Loucy (cell line): Measurements from ENCODE around the gene C15orf40.
"Not testable (repeated sequence)": the region's sequence is repeated elsewhere in the genome, so short reads cannot be mapped to it uniquely, and the experiment has no call there.

ENCODE experiments used
- H2AFZ ChIP-seq: fragments of 200-600 bp; sonication (generic); 2 replicates; pipeline ENCODE4 v1.6.0; 2016; ENCODE audit warnings: antibody characterized with exemption, mild to moderate bottlenecking, low read length, moderate library complexity
- H3F3A ChIP-seq: fragments of 200-600 bp; 2 replicates; pipeline ENCODE4 v1.6.0; 2016; ENCODE audit warnings: antibody characterized with exemption, low read depth, mild to moderate bottlenecking
- H3K27me3 ChIP-seq: fragments of 200-600 bp; sonication (generic); 2 replicates; pipeline ENCODE4 v1.6.1; 2014; ENCODE audit warnings: low read length, mild to moderate bottlenecking; ENCODE audit not compliant: insufficient read depth, poor library complexity, severe bottlenecking
- H3K36me3 ChIP-seq: fragments of 200-600 bp; sonication (generic); 2 replicates; pipeline ENCODE4 v1.6.1; 2016; ENCODE audit warnings: low read length; ENCODE audit not compliant: insufficient read depth
- H3K4me1 ChIP-seq: fragments of 200-600 bp; sonication (generic); 2 replicates; pipeline ENCODE4 v1.5.1; 2014; ENCODE audit warnings: low read length, mild to moderate bottlenecking; ENCODE audit not compliant: insufficient read depth, poor library complexity, severe bottlenecking
- H3K4me2 ChIP-seq: fragments of 200-600 bp; sonication (generic); 2 replicates; pipeline ENCODE4 v1.6.0; 2014; ENCODE audit warnings: antibody characterized with exemption, low read length, low read depth, mild to moderate bottlenecking; ENCODE audit not compliant: poor library complexity, severe bottlenecking
- H3K4me3 ChIP-seq: fragments of 200-600 bp; sonication (generic); 2 replicates; pipeline ENCODE4 v1.5.1; 2014; ENCODE audit warnings: low read length, mild to moderate bottlenecking, mixed read lengths; ENCODE audit not compliant: poor library complexity, severe bottlenecking
- H3K79me2 ChIP-seq: fragments of 200-600 bp; sonication (generic); 2 replicates; pipeline ENCODE4 v1.6.1; 2014; ENCODE audit warnings: low read length; ENCODE audit not compliant: insufficient read depth
- H3K9ac ChIP-seq: fragments of 200-600 bp; sonication (generic); 2 replicates; pipeline ENCODE4 v1.6.0; 2014; ENCODE audit warnings: mild to moderate bottlenecking, low read depth, low read length, moderate library complexity; ENCODE audit not compliant: poor library complexity, severe bottlenecking
- H3K9me2 ChIP-seq: fragments of 200-600 bp; sonication (generic); replicated peaks from 2 replicates; pipeline ENCODE4 v1.6.1; 2016; ENCODE audit warnings: low read depth, low read length, mixed read lengths
- H3K9me3 ChIP-seq: fragments of 200-600 bp; sonication (generic); 2 replicates; pipeline ENCODE4 v1.6.1; 2014; ENCODE audit warnings: mild to moderate bottlenecking, antibody characterized with exemption, low read length, low read depth; ENCODE audit not compliant: insufficient read depth
- H4K20me1 ChIP-seq: fragments of 200-600 bp; sonication (generic); 2 replicates; pipeline ENCODE4 v1.6.0; 2014; ENCODE audit warnings: antibody characterized with exemption, low read length, mild to moderate bottlenecking; ENCODE audit not compliant: insufficient read depth, poor library complexity, severe bottlenecking
- CTCF ChIP-seq: fragments of 200-600 bp; sonication (generic); conservative IDR thresholded peaks from 2 replicates; pipeline ENCODE4 v1.5.1; 2014; ENCODE audit warnings: mild to moderate bottlenecking, antibody characterized with exemption, low read length
- EZH2phosphoT487 ChIP-seq: fragments of 200-600 bp; IDR thresholded peaks from 2 replicates; pipeline ENCODE4 v1.6.1; 2018; ENCODE audit warnings: antibody characterized with exemption, mild to moderate bottlenecking, moderate library complexity, borderline replicate concordance

The C15orf40 gene

DNA sequence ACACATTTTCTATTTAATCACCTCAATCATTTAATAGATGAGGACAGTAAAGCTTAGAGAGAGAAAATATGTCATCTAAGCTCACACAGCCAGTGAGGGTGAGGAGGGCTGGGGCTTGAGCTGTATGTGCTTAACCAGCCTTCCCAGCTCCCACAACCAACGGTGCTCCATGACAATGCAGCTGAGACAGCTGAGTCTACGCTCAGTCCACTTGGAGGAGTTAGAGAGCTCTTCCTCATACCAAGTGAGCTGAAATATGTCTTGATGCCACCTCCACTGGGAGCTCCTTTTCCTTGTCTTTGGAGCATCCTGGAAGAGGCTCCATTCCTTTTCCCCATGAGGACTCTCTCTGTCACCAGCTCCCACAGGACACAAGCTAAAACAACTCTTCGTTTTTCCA, 68.3 kb downstream of the C15orf40 start:
- Histone ChIP-seq H3K79me2 (no peaks in the 10 kb centered on the region), H3F3A (no peaks in the 10 kb centered on the region), H4K20me1 (no peaks in the 10 kb centered on the region), H2AFZ (no peak overlapping the region), H3K4me3 (no peak overlapping the region), H3K9me2 (no peaks in the 10 kb centered on the region), H3K9me3 (no peaks in the 10 kb centered on the region), H3K9ac (no peak overlapping the region), H3K27me3 (no peaks in the 10 kb centered on the region), H3K4me2 (no peak overlapping the region), H3K36me3 (no peaks in the 10 kb centered on the region), H3K4me1 (no peaks in the 10 kb centered on the region)
- no peak for TF ChIP-seq CTCF
- no peak for TF ChIP-seq EZH2phosphoT487

DNA sequence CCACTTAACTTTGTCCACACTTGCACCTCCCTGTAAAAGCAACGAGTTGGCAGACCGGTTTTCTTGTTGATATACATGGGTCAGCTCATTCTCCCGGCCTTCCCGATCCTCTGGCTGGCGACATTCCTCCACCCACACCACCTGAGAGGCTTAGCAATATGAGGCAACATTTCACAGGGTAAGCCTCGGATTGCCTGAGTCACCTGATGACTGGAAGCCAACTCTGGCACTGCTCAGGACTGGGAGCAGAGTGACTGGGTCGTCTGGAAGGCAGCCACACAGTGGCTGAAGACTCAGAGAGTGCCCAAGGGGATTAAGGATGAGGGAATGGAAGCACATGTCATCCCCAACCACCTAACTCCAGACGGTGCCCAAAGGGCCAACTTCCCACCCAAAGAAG, 68.7 kb downstream of the C15orf40 start:
- no peak overlapping the region for H3K9ac ChIP-seq
- H3K4me3 ChIP-seq, result no peak overlapping the region
- no peaks in the 10 kb centered on the region for H4K20me1 ChIP-seq
- no peaks in the 10 kb centered on the region for H3K4me1 ChIP-seq
- no peaks in the 10 kb centered on the region for H3K9me2 ChIP-seq
- H3K27me3 ChIP-seq, result no peaks in the 10 kb centered on the region
- H3K36me3 ChIP-seq, result no peaks in the 10 kb centered on the region
- TF ChIP-seq EZH2phosphoT487, result no peak
- no peak for TF ChIP-seq CTCF
- H2AFZ ChIP-seq, result no peak overlapping the region
- no peak overlapping the region for H3K4me2 ChIP-seq
- no peaks in the 10 kb centered on the region for H3K79me2 ChIP-seq
- no peaks in the 10 kb centered on the region for H3F3A ChIP-seq
- no peaks in the 10 kb centered on the region for H3K9me3 ChIP-seq

DNA sequence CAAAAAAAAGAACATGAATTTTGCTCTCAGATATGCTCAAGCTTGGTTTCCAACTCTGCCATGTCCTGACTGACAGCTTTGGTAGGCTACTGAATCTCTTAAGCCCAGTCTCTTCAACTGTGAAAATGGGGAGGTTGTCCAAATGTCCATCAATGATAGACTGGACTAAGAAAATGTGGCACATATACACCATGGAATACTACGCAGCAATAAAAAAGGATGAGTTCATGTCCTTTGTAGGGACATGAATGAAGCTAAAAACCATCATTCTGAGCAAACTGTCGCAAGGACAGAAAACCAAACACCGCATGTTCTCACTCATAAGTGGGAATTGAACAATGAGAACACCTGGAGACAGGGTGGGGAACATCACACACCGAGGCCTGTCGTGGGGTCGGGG, 71.8 kb downstream of the C15orf40 start:
- H3F3A ChIP-seq, H3K9me2 ChIP-seq, H3K9me3 ChIP-seq, H3K9ac ChIP-seq, H3K27me3 ChIP-seq, H3K4me3 ChIP-seq, H2AFZ ChIP-seq, H3K79me2 ChIP-seq, H3K4me2 ChIP-seq, H3K36me3 ChIP-seq, H3K4me1 ChIP-seq, H4K20me1 ChIP-seq: not testable (repeated sequence)
